Panc1 (cell line): ENCODE data around the gene SMAD3. TPM values are rescaled to one million over a fixed set of nuclear protein-coding genes. Genes with fewer than 3 reads are reported as not detected.
A peak's percentile ranks its signal among the peaks of the same experiment; 100 is the strongest.

ENCODE experiments used
- ATAC-seq: fragments of 200-7000 bp; cut with Tn5 transposase; 2 replicates; pipeline ENCODE4 v1.9.1; 2020; ENCODE audit warnings: mild to moderate bottlenecking, moderate library complexity
- BruUV-seq: library from RNA; stranded (reverse); fragments of 400-500 nt; replicated peaks from 2 replicates; lab custom pipeline; 2021; lab: Mats Ljungman, UMichigan
- CTCF ChIA-PET: fragments of 300-600 bp; sonication (Branson Sonifier 250); formaldehyde crosslinking; loops from one replicate; lab custom pipeline; 2022; ENCODE audit warnings: antibody characterized with exemption; lab: Charles Lee
- POLR2A ChIA-PET: fragments of 300-600 bp; sonication (Branson Sonifier 250); formaldehyde crosslinking; loops from one replicate; lab custom pipeline; 2022; ENCODE audit warnings: antibody characterized with exemption; lab: Charles Lee
- DNase-seq: peaks from one replicate; pipeline ENCODE4 v3.0.0-alpha.2; 2010; ENCODE audit warnings: low read depth, low spot score
- H3K27ac ChIP-seq: 2 replicates; pipeline ENCODE4 v1.5.1; 2011; ENCODE audit warnings: mild to moderate bottlenecking, low read length, inconsistent platforms
- H3K27me3 ChIP-seq: fragments of 200-500 bp; sonication (Bioruptor generic); 2 replicates; pipeline ENCODE4 v1.6.0; 2014; ENCODE audit warnings: low read length, inconsistent platforms; ENCODE audit not compliant: control insufficient read depth, insufficient read depth
- H3K36me3 ChIP-seq: fragments of 200-500 bp; sonication (Bioruptor generic); 2 replicates; pipeline ENCODE4 v1.5.1; 2014; ENCODE audit warnings: inconsistent platforms, mild to moderate bottlenecking, low read length, moderate library complexity; ENCODE audit not compliant: control insufficient read depth, insufficient read depth
- H3K4me1 ChIP-seq: 2 replicates; pipeline ENCODE4 v1.5.1; 2011; ENCODE audit warnings: inconsistent platforms, mild to moderate bottlenecking, low read length, moderate library complexity; ENCODE audit not compliant: control insufficient read depth, insufficient read depth
- H3K4me3 ChIP-seq, 2 experiments: 2 replicates each; pipeline ENCODE4 v1.5.1; 2011 to 2012; ENCODE audit warnings: low read depth in 2 of 2, low read length in 2 of 2, mild to moderate bottlenecking in 2 of 2, inconsistent platforms in 1 of 2, moderate library complexity in 1 of 2
- H3K9me3 ChIP-seq: fragments of 200-500 bp; sonication (Bioruptor generic); 2 replicates; pipeline ENCODE4 v1.5.1; 2014; ENCODE audit warnings: low read depth, mild to moderate bottlenecking, inconsistent platforms, low read length, moderate library complexity; ENCODE audit not compliant: control insufficient read depth, insufficient read depth
- POLR2AphosphoS5 ChIP-seq: IDR thresholded peaks from 2 replicates; pipeline ENCODE4 v1.6.1; 2012; ENCODE audit warnings: mild to moderate bottlenecking, low read depth, low read length, moderate library complexity
- SIN3A ChIP-seq: IDR thresholded peaks from 2 replicates; pipeline ENCODE4 v1.6.1; 2012; ENCODE audit warnings: low read depth, mild to moderate bottlenecking, low read length, moderate library complexity, borderline replicate concordance; ENCODE audit not compliant: insufficient read depth
- TCF7L2 ChIP-seq: IDR thresholded peaks from 2 replicates; pipeline ENCODE4 v1.6.1; 2011; ENCODE audit warnings: mild to moderate bottlenecking, low read depth, low read length, inconsistent platforms
- in situ Hi-C: cut with HindIII; loops from 2 replicates; pipeline ENCODE4 v1.10.0; 2016; ENCODE audit warnings: low sequenced_read_pairs, low pct_unique_long_range_greater_than_20kb
- intact Hi-C: fragments of 100-400 bp; cut with micrococcal nuclease; formaldehyde crosslinking; loops from one replicate; pipeline ENCODE4 v1.10.0; 2022; ENCODE audit not compliant: unreplicated experiment
- total RNA-seq: library from RNA; stranded (reverse); gene quantifications from one replicate; pipeline ENCODE4 v1.2.1, GENCODE V29; 2021; ENCODE audit not compliant: unreplicated experiment
- TF ChIP-seq, protein P1 (sequence below), 2 experiments: IDR thresholded peaks; 2 replicates each; pipeline ENCODE4 v1.6.1; 2011 to 2012; ENCODE audit warnings: low read depth in 2 of 2, control low read depth in 1 of 2, low read length in 1 of 2, mild to moderate bottlenecking in 1 of 2, moderate library complexity in 1 of 2; ENCODE audit not compliant: insufficient read depth in 1 of 2
- TF ChIP-seq, protein P2 (sequence below): fragments of 450-650 bp; IDR thresholded peaks from 2 replicates; pipeline ENCODE4 v1.5.1; 2017; ENCODE audit warnings: mild to moderate bottlenecking

SMAD3 gene
- total RNA-seq, 1 experiment from 2014 or later: 394 TPM

DNA sequence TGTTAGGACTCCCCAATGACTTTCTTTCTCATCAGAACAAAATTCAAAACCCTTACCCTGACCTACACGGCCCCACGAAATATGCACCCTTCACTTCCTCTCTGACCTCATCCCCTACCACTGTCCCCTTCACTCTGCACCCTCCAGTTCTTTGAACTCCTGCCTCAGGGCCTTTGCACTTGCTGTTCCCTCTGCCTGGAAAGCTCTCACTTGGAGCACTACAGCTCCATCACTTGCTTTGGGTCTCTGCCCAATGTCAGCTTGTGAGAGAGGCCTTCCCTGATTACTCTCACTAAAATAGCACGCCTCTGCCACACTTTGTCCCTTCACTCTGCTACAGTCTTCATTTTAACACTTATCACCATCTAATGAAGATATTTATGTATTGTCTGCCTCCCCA, 32.8 kb upstream of the SMAD3 start:
- in situ Hi-C loops: no loop called here
- POLR2A ChIA-PET: no interaction called here

DNA sequence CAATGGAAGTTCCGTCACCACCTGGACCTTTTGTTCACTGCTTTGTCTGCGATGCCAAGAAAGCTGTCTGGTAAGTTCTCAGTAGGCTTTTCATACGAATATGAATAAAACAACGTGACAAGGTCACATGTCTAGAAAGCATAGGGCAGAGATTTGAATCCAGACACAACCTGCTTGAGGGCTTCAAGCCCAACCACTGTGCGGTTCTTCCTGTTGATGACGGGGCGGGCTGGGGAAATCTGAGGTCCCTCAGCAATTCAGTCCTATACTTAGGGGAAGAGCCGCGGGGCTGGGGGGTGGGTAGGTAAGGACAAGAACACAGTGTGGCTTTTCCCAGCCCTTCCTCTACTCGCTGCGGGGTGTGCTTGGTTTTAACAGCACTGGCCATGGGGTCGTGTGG, 32.4 kb upstream of the SMAD3 start:
- ATAC-seq (no peak), DNase-seq (no peak)
- Histone ChIP-seq H3K27me3 (no peaks in the 10 kb centered on the region), H3K27ac (peak overlapping the region; percentile 57), H3K4me1 (peaks cover 18% of the 10 kb centered on the region), H3K36me3 (no peaks in the 10 kb centered on the region), H3K4me3 (no peak overlapping the region), H3K9me3 (no peaks in the 10 kb centered on the region)
- in situ Hi-C loops (no loop called here), intact Hi-C loops (no loop called here)
- POLR2A ChIA-PET: no interaction called here
- CTCF ChIA-PET: no interaction called here
- TF ChIP-seq TCF7L2 (no peak), SIN3A (no peak), POLR2AphosphoS5 (no peak)
- TF ChIP-seq, protein P1, sequence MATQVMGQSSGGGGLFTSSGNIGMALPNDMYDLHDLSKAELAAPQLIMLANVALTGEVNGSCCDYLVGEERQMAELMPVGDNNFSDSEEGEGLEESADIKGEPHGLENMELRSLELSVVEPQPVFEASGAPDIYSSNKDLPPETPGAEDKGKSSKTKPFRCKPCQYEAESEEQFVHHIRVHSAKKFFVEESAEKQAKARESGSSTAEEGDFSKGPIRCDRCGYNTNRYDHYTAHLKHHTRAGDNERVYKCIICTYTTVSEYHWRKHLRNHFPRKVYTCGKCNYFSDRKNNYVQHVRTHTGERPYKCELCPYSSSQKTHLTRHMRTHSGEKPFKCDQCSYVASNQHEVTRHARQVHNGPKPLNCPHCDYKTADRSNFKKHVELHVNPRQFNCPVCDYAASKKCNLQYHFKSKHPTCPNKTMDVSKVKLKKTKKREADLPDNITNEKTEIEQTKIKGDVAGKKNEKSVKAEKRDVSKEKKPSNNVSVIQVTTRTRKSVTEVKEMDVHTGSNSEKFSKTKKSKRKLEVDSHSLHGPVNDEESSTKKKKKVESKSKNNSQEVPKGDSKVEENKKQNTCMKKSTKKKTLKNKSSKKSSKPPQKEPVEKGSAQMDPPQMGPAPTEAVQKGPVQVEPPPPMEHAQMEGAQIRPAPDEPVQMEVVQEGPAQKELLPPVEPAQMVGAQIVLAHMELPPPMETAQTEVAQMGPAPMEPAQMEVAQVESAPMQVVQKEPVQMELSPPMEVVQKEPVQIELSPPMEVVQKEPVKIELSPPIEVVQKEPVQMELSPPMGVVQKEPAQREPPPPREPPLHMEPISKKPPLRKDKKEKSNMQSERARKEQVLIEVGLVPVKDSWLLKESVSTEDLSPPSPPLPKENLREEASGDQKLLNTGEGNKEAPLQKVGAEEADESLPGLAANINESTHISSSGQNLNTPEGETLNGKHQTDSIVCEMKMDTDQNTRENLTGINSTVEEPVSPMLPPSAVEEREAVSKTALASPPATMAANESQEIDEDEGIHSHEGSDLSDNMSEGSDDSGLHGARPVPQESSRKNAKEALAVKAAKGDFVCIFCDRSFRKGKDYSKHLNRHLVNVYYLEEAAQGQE (IDR thresholded peaks at IDR 0.05; ENCODE audit: insufficient read depth in 1 of 2, low read depth in 2 of 2, low read length in 1 of 2): no peak
- TF ChIP-seq, protein P2, sequence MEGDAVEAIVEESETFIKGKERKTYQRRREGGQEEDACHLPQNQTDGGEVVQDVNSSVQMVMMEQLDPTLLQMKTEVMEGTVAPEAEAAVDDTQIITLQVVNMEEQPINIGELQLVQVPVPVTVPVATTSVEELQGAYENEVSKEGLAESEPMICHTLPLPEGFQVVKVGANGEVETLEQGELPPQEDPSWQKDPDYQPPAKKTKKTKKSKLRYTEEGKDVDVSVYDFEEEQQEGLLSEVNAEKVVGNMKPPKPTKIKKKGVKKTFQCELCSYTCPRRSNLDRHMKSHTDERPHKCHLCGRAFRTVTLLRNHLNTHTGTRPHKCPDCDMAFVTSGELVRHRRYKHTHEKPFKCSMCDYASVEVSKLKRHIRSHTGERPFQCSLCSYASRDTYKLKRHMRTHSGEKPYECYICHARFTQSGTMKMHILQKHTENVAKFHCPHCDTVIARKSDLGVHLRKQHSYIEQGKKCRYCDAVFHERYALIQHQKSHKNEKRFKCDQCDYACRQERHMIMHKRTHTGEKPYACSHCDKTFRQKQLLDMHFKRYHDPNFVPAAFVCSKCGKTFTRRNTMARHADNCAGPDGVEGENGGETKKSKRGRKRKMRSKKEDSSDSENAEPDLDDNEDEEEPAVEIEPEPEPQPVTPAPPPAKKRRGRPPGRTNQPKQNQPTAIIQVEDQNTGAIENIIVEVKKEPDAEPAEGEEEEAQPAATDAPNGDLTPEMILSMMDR: no peak
- no TSS peak for BruUV-seq

More for the DNA sequence above, 32.8 kb upstream of the SMAD3 start:
- ATAC-seq (no peak), DNase-seq (no peak)
- Histone ChIP-seq H3K9me3 (no peaks in the 10 kb centered on the region), H3K4me3 (no peak overlapping the region), H3K27ac (peak overlapping the region; percentile 57), H3K36me3 (no peaks in the 10 kb centered on the region), H3K27me3 (no peaks in the 10 kb centered on the region), H3K4me1 (peaks cover 22% of the 10 kb centered on the region)
- intact Hi-C loops: no loop called here
- TF ChIP-seq POLR2AphosphoS5: no peak
- BruUV-seq: no TSS peak
- CTCF ChIA-PET: no interaction called here

DNA sequence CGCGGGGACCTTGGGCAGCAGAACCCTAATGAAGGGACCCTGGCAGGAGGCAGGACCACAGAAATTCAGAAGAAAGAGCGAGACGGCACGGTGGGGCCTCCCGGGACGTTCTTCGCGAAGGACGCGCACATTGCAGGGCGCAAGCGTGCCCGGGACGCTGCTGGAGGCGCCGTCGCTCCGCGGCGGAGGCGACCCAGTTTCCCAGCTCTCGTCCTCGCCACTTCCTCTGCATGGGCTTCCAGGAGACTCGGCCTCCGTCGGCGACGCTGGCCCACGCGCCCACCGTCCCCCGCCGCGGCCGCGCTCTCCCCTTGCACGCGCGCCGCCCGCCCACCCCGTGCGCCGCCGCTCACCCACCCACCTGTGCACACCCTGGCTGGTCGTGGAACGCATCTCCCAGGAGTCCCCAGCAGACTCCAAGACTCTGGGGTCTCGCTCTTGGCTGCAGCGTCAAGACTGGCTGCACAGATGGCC, 31.8 kb upstream of the SMAD3 start:
- no peaks in the 10 kb centered on the region for H3K36me3 ChIP-seq
- intact Hi-C loops (no loop called here), in situ Hi-C loops (no loop called here)
- POLR2A ChIA-PET: no interaction called here
- TF ChIP-seq TCF7L2 (no peak), POLR2AphosphoS5 (no peak), SIN3A (no peak)
- TF ChIP-seq, protein P1 (IDR thresholded peaks at IDR 0.05; ENCODE audit: insufficient read depth in 1 of 2, low read depth in 2 of 2, low read length in 1 of 2): no peak
- TF ChIP-seq, protein P2: no peak
- H3K9me3 ChIP-seq: no peaks in the 10 kb centered on the region
- H3K4me1 ChIP-seq: peaks cover 17% of the 10 kb centered on the region
- CTCF ChIA-PET: no interaction called here
- no TSS peak for BruUV-seq
- DNase-seq (no peak), ATAC-seq (no peak)
- H3K27me3 ChIP-seq: no peaks in the 10 kb centered on the region
- H3K27ac ChIP-seq: peak overlapping the region; percentile 57
- H3K4me3 ChIP-seq: no peak overlapping the region
